GM21360 (cell line): ENCODE data around the gene FXR1.
"Not testable (repeated sequence)": the region's sequence is repeated elsewhere in the genome, so short reads cannot be mapped to it uniquely, and the experiment has no call there.

Source experiments
- ATAC-seq: cut with Tn5 transposase; IDR thresholded peaks from one replicate; pipeline ENCODE4 v1.9.1; 2021; ENCODE audit warnings: mild to moderate bottlenecking, moderate library complexity; ENCODE audit not compliant: unreplicated experiment

The FXR1 gene

GRCh38 chr3:181003469-181003868 lies 91.0 kb downstream of the FXR1 start:
- ATAC-seq, result not testable (repeated sequence)

GRCh38 chr3:181006541-181006940 lies 94.1 kb downstream of the FXR1 start:
- no peak for ATAC-seq

- no peak for ATAC-seq
These were observed 94.8 kb downstream of the FXR1 start for GRCh38 chr3:181007262-181007661.

- ATAC-seq, result no peak
These were observed 96.3 kb downstream of the FXR1 start for GRCh38 chr3:181008796-181009195.

GRCh38 chr3:181009225-181009624 lies 96.8 kb downstream of the FXR1 start:
- ATAC-seq, result no peak

- ATAC-seq, result no peak
These were observed 105.2 kb downstream of the FXR1 start for GRCh38 chr3:181017690-181018089.

GRCh38 chr3:181025204-181025603 lies 112.7 kb downstream of the FXR1 start:
- no peak for ATAC-seq

- no peak for ATAC-seq
These were observed 118.5 kb downstream of the FXR1 start for GRCh38 chr3:181030948-181031347.
